Immature natural killer cell (primary cell): Measurements from ENCODE around the gene CAMKK2. TPM values are rescaled to one million over a fixed set of nuclear protein-coding genes. Genes with fewer than 3 reads are reported as not detected.
"Not testable (repeated sequence)": the region's sequence is repeated elsewhere in the genome, so short reads cannot be mapped to it uniquely, and the experiment has no call there.

ENCODE experiments used
- DNase-seq, 3 donors: peaks; one replicate each; pipeline ENCODE4 v3.0.0; 2022; ENCODE audit warnings: mixed read lengths in 1 of 3
- H3K27ac Mint-ChIP-seq, 6 donors: one replicate each; pipeline ENCODE4 v1.8.0; 2020; ENCODE audit warnings: mixed read lengths in 6 of 6, mild to moderate bottlenecking in 5 of 6, inconsistent platforms in 4 of 6, moderate library complexity in 3 of 6
- H3K27me3 Mint-ChIP-seq, 3 donors: one replicate each; pipeline ENCODE4 v1.8.0; 2020 to 2021; ENCODE audit warnings: low read depth in 3 of 3, mild to moderate bottlenecking in 3 of 3, mixed read lengths in 3 of 3, moderate library complexity in 3 of 3, inconsistent platforms in 1 of 3
- H3K36me3 Mint-ChIP-seq, 3 donors: one replicate each; pipeline ENCODE4 v1.8.0; 2020; ENCODE audit warnings: mixed read lengths in 3 of 3, inconsistent platforms in 2 of 3, mild to moderate bottlenecking in 2 of 3
- H3K4me1 Mint-ChIP-seq, 2 donors: one replicate each; pipeline ENCODE4 v1.8.0; 2020; ENCODE audit warnings: inconsistent platforms in 2 of 2, mild to moderate bottlenecking in 2 of 2, mixed read lengths in 2 of 2, moderate library complexity in 1 of 2
- H3K4me3 Mint-ChIP-seq, 5 donors: one replicate each; pipeline ENCODE4 v1.8.0; 2020; ENCODE audit warnings: mild to moderate bottlenecking in 5 of 5, mixed read lengths in 5 of 5, inconsistent platforms in 3 of 5, moderate library complexity in 3 of 5
- H3K9me3 Mint-ChIP-seq, 6 donors: one replicate each; pipeline ENCODE4 v1.8.0; 2020; ENCODE audit warnings: mild to moderate bottlenecking in 6 of 6, mixed read lengths in 6 of 6, inconsistent platforms in 4 of 6, moderate library complexity in 3 of 6
- polyA plus RNA-seq, 3 donors: library from polyadenylated mRNA; unstranded; fragments of 300-500 nt; fragmentation: Illumina TruSeq; gene quantifications; one replicate each; pipeline ENCODE4 v1.2.3, GENCODE V29; 2021

Gene CAMKK2
- polyA plus RNA-seq, 3 donors from 2014 or later, result 8.0 to 20.3 (median 12.6) TPM

- Mint-ChIP-seq H3K9me3 (no peaks in the 10 kb centered on the region), H3K4me1 (peaks cover 0 to 4% of the 10 kb centered on the region in 2 donors), H3K27ac (no peak overlapping the region), H3K36me3 (peaks cover 3 to 4% (median 3%) of the 10 kb centered on the region in 3 donors), H3K4me3 (no peak overlapping the region), H3K27me3 (peaks cover 0 to 1% (median 0%) of the 10 kb centered on the region in 3 donors)
- DNase-seq, result no peak
Observed at GRCh38 chr12:121282072-121282742, 14.3 kb downstream of the CAMKK2 start.

DNA sequence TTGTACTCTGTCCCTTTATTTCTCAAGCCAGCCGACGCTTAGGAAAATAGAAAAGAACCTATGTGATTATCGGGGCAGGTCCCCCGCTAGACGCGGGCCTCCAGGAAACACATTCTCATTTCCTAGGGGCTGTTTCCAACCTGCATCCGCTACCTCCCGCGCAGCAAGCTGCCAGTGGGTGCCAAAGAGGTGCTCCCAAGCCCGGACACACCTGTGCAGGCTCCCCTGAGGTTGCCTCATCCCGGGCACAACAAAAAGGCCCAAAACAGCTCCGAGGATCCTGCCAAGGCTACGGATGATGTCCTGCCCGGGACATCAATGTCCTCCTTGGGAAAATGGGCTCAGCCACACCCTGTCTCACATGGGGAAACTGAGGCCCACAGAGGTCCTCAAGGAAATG, 15.4 kb downstream of the CAMKK2 start:
- not testable (repeated sequence) for DNase-seq, H3K36me3 Mint-ChIP-seq, H3K27me3 Mint-ChIP-seq, H3K4me1 Mint-ChIP-seq, H3K9me3 Mint-ChIP-seq, H3K4me3 Mint-ChIP-seq, H3K27ac Mint-ChIP-seq

DNA sequence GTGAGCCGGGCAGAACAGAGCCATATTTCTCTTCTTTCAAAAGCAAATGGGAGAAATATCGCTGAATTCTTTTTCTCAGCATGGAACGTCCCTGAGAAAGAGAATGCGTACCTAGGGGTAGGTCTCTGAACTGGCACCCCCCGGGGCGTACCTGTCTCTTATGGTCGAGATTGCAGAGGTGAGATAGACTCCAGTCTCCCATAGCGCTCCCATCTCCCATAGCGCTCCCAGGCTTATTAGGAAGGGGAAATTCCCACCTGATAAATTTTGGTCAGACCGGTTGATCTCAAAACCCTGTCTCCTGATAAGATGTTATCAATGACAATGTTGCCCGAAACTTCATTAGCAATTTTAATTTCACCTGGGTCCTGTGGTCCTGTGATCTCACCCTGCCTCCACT, 16.0 kb downstream of the CAMKK2 start:
- H3K27me3 Mint-ChIP-seq, H3K9me3 Mint-ChIP-seq, DNase-seq, H3K36me3 Mint-ChIP-seq, H3K27ac Mint-ChIP-seq, H3K4me1 Mint-ChIP-seq, H3K4me3 Mint-ChIP-seq: not testable (repeated sequence)

- no peak overlapping the region for H3K27ac Mint-ChIP-seq
- H3K27me3 Mint-ChIP-seq, result peaks cover 0 to 1% (median 0%) of the 10 kb centered on the region in 3 donors
- peaks cover 3 to 4% (median 4%) of the 10 kb centered on the region in 3 donors for H3K36me3 Mint-ChIP-seq
- peaks cover 0 to 2% of the 10 kb centered on the region in 2 donors for H3K4me1 Mint-ChIP-seq
- no peaks in the 10 kb centered on the region for H3K9me3 Mint-ChIP-seq
- no peak for DNase-seq
- H3K4me3 Mint-ChIP-seq, result no peak overlapping the region
Observed at GRCh38 chr12:121279507-121279915, 17.0 kb downstream of the CAMKK2 start.

DNA sequence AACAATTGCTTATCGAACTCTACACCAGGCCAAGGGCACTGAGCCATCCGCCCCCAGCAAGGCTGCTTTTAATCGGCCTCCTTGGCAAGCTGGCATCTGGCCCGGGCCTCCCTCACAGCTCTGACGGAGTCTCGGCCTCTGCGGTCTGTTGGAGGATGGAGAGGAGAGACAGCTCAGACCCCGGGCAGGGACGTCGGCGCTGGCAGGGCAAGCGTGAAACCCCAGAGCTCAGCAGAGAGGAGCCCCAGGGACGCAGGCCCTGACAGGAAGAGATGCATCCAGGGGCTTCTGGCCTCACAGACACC, 17.5 kb downstream of the CAMKK2 start:
- no peak overlapping the region for H3K4me3 Mint-ChIP-seq
- H3K27me3 Mint-ChIP-seq, result no peaks in the 10 kb centered on the region
- no peak for DNase-seq
- peaks cover 0 to 2% of the 10 kb centered on the region in 2 donors for H3K4me1 Mint-ChIP-seq
- no peak overlapping the region for H3K27ac Mint-ChIP-seq
- H3K9me3 Mint-ChIP-seq, result no peaks in the 10 kb centered on the region
- peaks cover 3 to 4% (median 4%) of the 10 kb centered on the region in 3 donors for H3K36me3 Mint-ChIP-seq

- Mint-ChIP-seq H3K4me3 (no peak overlapping the region), H3K4me1 (no peaks in the 10 kb centered on the region), H3K9me3 (no peaks in the 10 kb centered on the region), H3K36me3 (peaks cover 3 to 4% (median 4%) of the 10 kb centered on the region in 3 donors), H3K27me3 (no peaks in the 10 kb centered on the region), H3K27ac (peak overlapping the region in 1 of 6 donors; percentile 17)
- no peak for DNase-seq
Observed at GRCh38 chr12:121278169-121279070, 18.1 kb downstream of the CAMKK2 start.

DNA sequence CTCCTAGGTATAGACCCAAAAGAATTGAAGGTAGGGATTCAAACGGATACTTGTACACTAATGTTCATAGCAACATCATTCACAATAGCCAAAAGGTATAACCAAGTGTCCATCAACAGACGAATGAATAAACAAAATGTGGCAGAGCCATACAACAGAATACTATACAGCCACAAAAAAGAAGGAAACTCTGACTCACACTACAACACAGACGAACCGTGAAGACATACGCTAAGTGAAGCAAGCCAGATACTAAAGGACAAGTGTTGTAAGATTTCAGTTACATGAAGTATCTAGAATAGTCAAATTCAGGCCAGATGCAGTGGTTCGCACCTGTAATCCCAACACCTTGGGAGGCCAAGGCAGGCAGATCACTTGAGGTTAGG, 19.1 kb downstream of the CAMKK2 start:
- H3K36me3 Mint-ChIP-seq, result peaks cover 4 to 9% (median 7%) of the 10 kb centered on the region in 3 donors
- no peaks in the 10 kb centered on the region for H3K4me1 Mint-ChIP-seq
- H3K27ac Mint-ChIP-seq, result no peak overlapping the region
- no peak for DNase-seq
- no peak overlapping the region for H3K4me3 Mint-ChIP-seq
- H3K27me3 Mint-ChIP-seq, result no peaks in the 10 kb centered on the region
- H3K9me3 Mint-ChIP-seq, result no peaks in the 10 kb centered on the region

DNA sequence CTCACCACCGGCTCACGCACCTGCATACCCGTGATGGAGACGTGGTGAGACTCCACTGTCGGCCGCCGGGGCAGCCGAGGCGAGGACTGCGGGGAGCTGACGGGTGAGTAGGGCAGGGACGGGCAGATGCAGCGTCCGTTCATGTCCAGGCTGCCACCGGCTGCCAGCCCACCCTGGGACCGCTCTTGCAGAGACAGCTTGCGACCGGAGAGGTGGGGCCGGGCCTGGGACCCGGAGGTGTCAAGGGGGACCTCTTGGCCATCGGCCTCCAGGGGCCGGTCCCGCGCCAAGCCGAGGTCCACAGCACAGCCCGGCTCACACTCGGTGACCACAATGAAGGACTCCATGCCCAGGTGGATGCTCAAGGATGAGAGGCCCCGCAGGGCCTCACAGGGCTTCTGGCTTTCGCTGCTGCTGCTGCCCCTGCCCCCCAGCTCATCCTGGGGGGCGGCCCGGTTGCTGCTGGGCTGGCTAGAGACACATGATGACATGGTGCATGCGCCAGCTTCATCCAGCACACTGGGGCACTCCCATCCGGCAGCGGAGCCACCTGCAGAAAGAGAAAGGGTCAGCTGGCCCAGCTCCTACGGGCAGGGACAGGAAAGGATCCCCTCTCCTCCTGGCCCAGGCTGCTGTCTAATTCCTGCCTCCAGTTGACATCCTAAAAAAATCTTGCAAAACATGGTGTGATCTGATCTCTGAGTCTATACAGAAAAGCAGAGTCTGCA, 22.3 kb downstream of the CAMKK2 start:
- Mint-ChIP-seq H3K4me1 (no peaks in the 10 kb centered on the region), H3K4me3 (no peak overlapping the region), H3K27ac (no peak overlapping the region), H3K36me3 (peaks cover 10 to 21% (median 12%) of the 10 kb centered on the region in 3 donors), H3K9me3 (no peaks in the 10 kb centered on the region), H3K27me3 (no peaks in the 10 kb centered on the region)
- DNase-seq, result no peak

- DNase-seq, result no peak
- Mint-ChIP-seq H3K27ac (no peak overlapping the region), H3K9me3 (no peaks in the 10 kb centered on the region), H3K4me1 (no peaks in the 10 kb centered on the region), H3K36me3 (peaks cover 10 to 22% (median 13%) of the 10 kb centered on the region in 3 donors), H3K27me3 (peaks cover 0 to 2% (median 0%) of the 10 kb centered on the region in 3 donors), H3K4me3 (no peak overlapping the region)
Observed at GRCh38 chr12:121273364-121273896, 23.1 kb downstream of the CAMKK2 start.

GRCh38 chr12:121267822-121268221, 28.7 kb downstream of the CAMKK2 start:
- no peaks in the 10 kb centered on the region for H3K4me1 Mint-ChIP-seq
- no peaks in the 10 kb centered on the region for H3K9me3 Mint-ChIP-seq
- H3K36me3 Mint-ChIP-seq, result peaks cover 10 to 32% (median 15%) of the 10 kb centered on the region in 3 donors
- no peak overlapping the region for H3K27ac Mint-ChIP-seq
- H3K27me3 Mint-ChIP-seq, result peaks cover 0 to 2% (median 0%) of the 10 kb centered on the region in 3 donors
- no peak overlapping the region for H3K4me3 Mint-ChIP-seq
- DNase-seq, result no peak

DNA sequence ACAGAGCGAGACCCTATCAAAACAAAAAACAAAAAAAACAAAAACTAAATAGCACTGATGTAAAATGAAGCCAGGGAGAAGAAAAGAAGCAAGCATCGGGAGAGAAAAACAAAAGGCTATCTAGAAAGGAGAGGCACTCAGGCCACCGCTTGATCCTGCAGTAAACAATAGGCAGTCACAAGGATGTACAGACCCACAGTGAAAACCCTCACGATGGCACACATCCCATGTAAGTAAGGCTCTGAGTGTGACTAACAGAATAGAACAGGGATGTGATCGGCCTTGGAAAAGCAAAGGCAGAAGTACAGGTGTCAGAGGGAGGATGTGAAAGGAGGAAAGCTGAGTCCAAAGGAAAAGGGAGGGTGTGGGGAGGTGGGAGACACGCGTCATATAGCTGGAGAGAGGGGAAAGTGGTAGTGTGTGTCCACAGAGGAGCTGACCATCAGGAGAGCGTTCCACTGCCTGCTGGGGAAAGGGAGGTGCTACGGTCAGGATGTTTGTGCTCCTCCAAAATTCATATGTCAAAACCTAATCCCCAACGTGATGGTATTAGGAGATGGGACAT, 31.5 kb downstream of the CAMKK2 start:
- peak overlapping the region in 1 of 5 donors; percentile 24 for H3K4me3 Mint-ChIP-seq
- DNase-seq, result no peak
- H3K9me3 Mint-ChIP-seq, result no peaks in the 10 kb centered on the region
- no peaks in the 10 kb centered on the region for H3K4me1 Mint-ChIP-seq
- peaks cover 0 to 2% (median 0%) of the 10 kb centered on the region in 3 donors for H3K27me3 Mint-ChIP-seq
- peaks cover 10 to 28% (median 27%) of the 10 kb centered on the region in 3 donors for H3K36me3 Mint-ChIP-seq
- H3K27ac Mint-ChIP-seq, result peak overlapping the region in 1 of 6 donors; percentile 60

- Mint-ChIP-seq H3K4me1 (no peaks in the 10 kb centered on the region), H3K27me3 (peaks cover 0 to 2% (median under 1%) of the 10 kb centered on the region in 3 donors), H3K4me3 (no peak overlapping the region), H3K9me3 (no peaks in the 10 kb centered on the region), H3K36me3 (peaks cover 14 to 26% (median 21%) of the 10 kb centered on the region in 3 donors), H3K27ac (no peak overlapping the region)
- no peak for DNase-seq
Observed at GRCh38 chr12:121264135-121264534, 32.4 kb downstream of the CAMKK2 start.

DNA sequence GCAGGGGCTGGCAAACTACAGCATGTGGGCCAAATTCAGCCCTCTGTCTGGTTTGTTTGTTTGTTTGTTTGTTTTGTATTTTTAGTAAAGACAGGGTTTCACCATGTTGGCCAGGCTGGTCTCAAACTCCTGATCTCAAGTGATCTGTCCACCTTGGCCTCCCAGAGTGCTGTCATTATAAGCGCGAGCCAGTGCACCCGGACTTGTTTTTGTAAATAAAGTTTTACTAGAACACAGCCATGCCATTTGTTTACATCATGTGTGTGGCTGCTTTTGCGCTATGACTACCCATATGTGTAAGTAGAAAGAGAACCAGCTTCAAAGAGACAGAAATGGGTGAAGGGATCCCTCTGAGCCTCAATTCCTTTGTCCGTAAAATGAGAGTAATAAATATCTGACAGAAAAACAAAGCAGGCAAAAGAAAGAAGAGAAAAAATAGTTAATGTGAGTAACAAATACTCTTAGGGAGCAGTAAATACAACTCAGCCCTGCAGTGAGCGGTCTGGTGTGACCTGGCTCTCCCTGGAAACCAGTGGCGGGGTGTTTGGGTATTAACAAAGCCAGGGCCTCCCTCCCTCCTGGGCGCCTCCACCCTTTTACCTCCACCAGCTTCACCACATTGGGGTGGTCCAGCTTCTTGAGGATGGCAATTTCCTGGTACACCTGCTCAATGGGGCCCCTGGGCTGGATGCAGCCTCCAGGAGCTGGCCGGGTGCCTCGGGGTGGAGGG, 33.1 kb downstream of the CAMKK2 start:
- H3K4me1 Mint-ChIP-seq, result no peaks in the 10 kb centered on the region
- peaks cover 14 to 26% (median 21%) of the 10 kb centered on the region in 3 donors for H3K36me3 Mint-ChIP-seq
- H3K27ac Mint-ChIP-seq, result no peak overlapping the region
- H3K9me3 Mint-ChIP-seq, result no peaks in the 10 kb centered on the region
- DNase-seq, result no peak
- no peak overlapping the region for H3K4me3 Mint-ChIP-seq
- H3K27me3 Mint-ChIP-seq, result peaks cover 0 to 2% (median 0%) of the 10 kb centered on the region in 3 donors
